ENCODE measurements around the gene METTL6.

GRCh38 chr3:15433531-15433930 is 6.2 kb upstream of the METTL6 start:
- no peak for TF ChIP-seq POLR2A (IDR thresholded peaks at IDR 0.05)
- TF ChIP-seq, protein P1, sequence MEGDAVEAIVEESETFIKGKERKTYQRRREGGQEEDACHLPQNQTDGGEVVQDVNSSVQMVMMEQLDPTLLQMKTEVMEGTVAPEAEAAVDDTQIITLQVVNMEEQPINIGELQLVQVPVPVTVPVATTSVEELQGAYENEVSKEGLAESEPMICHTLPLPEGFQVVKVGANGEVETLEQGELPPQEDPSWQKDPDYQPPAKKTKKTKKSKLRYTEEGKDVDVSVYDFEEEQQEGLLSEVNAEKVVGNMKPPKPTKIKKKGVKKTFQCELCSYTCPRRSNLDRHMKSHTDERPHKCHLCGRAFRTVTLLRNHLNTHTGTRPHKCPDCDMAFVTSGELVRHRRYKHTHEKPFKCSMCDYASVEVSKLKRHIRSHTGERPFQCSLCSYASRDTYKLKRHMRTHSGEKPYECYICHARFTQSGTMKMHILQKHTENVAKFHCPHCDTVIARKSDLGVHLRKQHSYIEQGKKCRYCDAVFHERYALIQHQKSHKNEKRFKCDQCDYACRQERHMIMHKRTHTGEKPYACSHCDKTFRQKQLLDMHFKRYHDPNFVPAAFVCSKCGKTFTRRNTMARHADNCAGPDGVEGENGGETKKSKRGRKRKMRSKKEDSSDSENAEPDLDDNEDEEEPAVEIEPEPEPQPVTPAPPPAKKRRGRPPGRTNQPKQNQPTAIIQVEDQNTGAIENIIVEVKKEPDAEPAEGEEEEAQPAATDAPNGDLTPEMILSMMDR (IDR thresholded peaks at IDR 0.05): no peak
